ENCODE results near the gene MET. TPM values are rescaled to one million over a fixed set of nuclear protein-coding genes. Genes with fewer than 3 reads are reported as not detected.
"Not testable (repeated sequence)": the region's sequence is repeated elsewhere in the genome, so short reads cannot be mapped to it uniquely, and the experiment has no call there.

The MET gene
- polyA plus RNA-seq, 3 donors = 38.6 to 53.2 (median 48.6) TPM

- DNase-seq = not testable (repeated sequence)
These were observed 52.0 kb downstream of the MET start for GRCh38 chr7:116723959-116724529.

GRCh38 chr7:116724560-116725231, 52.7 kb downstream of the MET start:
- no peak for DNase-seq

GRCh38 chr7:116726149-116726548, 54.2 kb downstream of the MET start:
- DNase-seq = no peak

GRCh38 chr7:116726713-116727431, 54.9 kb downstream of the MET start:
- DNase-seq = no peak

- no peak for DNase-seq
These were observed 55.5 kb downstream of the MET start for GRCh38 chr7:116727432-116728009.

GRCh38 chr7:116728413-116728812, 56.4 kb downstream of the MET start:
- DNase-seq = no peak

- no peak for DNase-seq
These were observed 58.4 kb downstream of the MET start for GRCh38 chr7:116730097-116731022.

GRCh38 chr7:116731023-116731395, 59.0 kb downstream of the MET start:
- DNase-seq = no peak

- DNase-seq = no peak
These were observed 59.7 kb downstream of the MET start for GRCh38 chr7:116731445-116732335.

- DNase-seq = no peak
These were observed 61.0 kb downstream of the MET start for GRCh38 chr7:116732788-116733694.

- DNase-seq = no peak
These were observed 62.1 kb downstream of the MET start for GRCh38 chr7:116733924-116734580.

GRCh38 chr7:116734710-116735109, 62.7 kb downstream of the MET start:
- DNase-seq = no peak

GRCh38 chr7:116736927-116737715, 65.1 kb downstream of the MET start:
- no peak for DNase-seq

- DNase-seq = no peak
These were observed 66.4 kb downstream of the MET start for GRCh38 chr7:116738378-116738777.

- DNase-seq = no peak
These were observed 67.3 kb downstream of the MET start for GRCh38 chr7:116739307-116739706.

- DNase-seq = no peak
These were observed 68.2 kb downstream of the MET start for GRCh38 chr7:116740231-116740630.

- no peak for DNase-seq
These were observed 68.9 kb downstream of the MET start for GRCh38 chr7:116740755-116741462.

Data from renal pelvis (tissue), 4 donors.